ENCODE measurements around the gene LAMB2. TPM values are rescaled to one million over a fixed set of nuclear protein-coding genes. Genes with fewer than 3 reads are reported as not detected.

Gene LAMB2
- total and polyA plus RNA-seq, 2 of the 8 experiments (the other 6 are each of a cell fraction or from before 2014, with no cell fraction given): 112 to 153 TPM

GRCh38 chr3:49158792-49159191 lies 25.9 kb upstream of the LAMB2 start:
- H2BK120ac ChIP-seq (replicated peaks; ENCODE audit: low read depth, low read length): no peak overlapping the region

More at GRCh38 chr3:49158792-49159191, 25.9 kb upstream of the LAMB2 start:
- no peak overlapping the region for H2BK20ac ChIP-seq (ENCODE audit: low read length)
- FAIRE-seq: no peak
- POLR2A ChIA-PET (ENCODE audit: partially characterized antibody): interaction anchor here (0.6 to 1.6 kb wide), 8 partner anchors 9 to 154 kb away, joined by 3 to 6 read pairs (median 4); partner anchors contain the start of gene LAMB2
- no peak overlapping the region for H3K4me3 ChIP-seq (ENCODE audit: extremely low read depth in 1 of 4, insufficient read depth in 2 of 4, low read depth in 3 of 4, low read length in 4 of 4)
- no peaks in the 10 kb centered on the region for H3K27me3 ChIP-seq (replicated peaks in 1 of 4; ENCODE audit: control insufficient read depth in 3 of 4, extremely low read depth in 1 of 4, insufficient read depth in 3 of 4, low read length in 3 of 4)
- WGBS, 2 experiments (ENCODE audit: extremely low coverage in 1 of 2, insufficient coverage in 1 of 2, insufficient read length in 1 of 2, insufficient replicate concordance in 2 of 2, low coverage in 1 of 2, low lambda C conversion rate in 2 of 2, missing lambda C conversion rate in 1 of 2): 89% methylated on average over 2 of the region's 2 CpGs; no CpG with 5 or more reads in 1 of the 2 experiments
- H2AFZ ChIP-seq (ENCODE audit: low read length): no peak overlapping the region
- H3K79me2 ChIP-seq (ENCODE audit: control insufficient read depth in 1 of 2, insufficient read depth in 2 of 2, low read length in 2 of 2): peaks cover 0 to 3% of the 10 kb centered on the region in 2 experiments; a peak in 1 of 4 replicates
- H3K56ac ChIP-seq (replicated peaks; ENCODE audit: insufficient read length, low read depth, low read length): no peak overlapping the region
- no peak overlapping the region for H3K18ac ChIP-seq (ENCODE audit: extremely low read depth, low read length)
- H2AK5ac ChIP-seq (ENCODE audit: low read depth, low read length): no peak overlapping the region
- H3K23ac ChIP-seq (ENCODE audit: insufficient read length): no peak overlapping the region
- H2BK15ac ChIP-seq (ENCODE audit: low read length): no peak overlapping the region
- TF ChIP-seq E2F6 (IDR thresholded peaks at IDR 0.05): no peak
- no peak for TF ChIP-seq RAD21 (IDR thresholded peaks at IDR 0.05 in 1 of 2, conservative IDR thresholded peaks at IDR 0.05 in 1 of 2; ENCODE audit: low read depth in 2 of 2, low read length in 2 of 2)
- no peak for TF ChIP-seq CBX5 (IDR thresholded peaks at IDR 0.05; ENCODE audit: low read depth, low read length)
- no peak for TF ChIP-seq ATF3 (IDR thresholded peaks at IDR 0.05; ENCODE audit: insufficient read depth, low read depth, low read length)
- no peak for TF ChIP-seq HDAC6 (IDR thresholded peaks at IDR 0.05; ENCODE audit: low read depth, low read length)
- TF ChIP-seq CTCF (IDR thresholded peaks at IDR 0.05; ENCODE audit: control extremely low read depth in 1 of 3, insufficient read depth in 1 of 3, low read depth in 1 of 3, low read length in 3 of 3): no peak
- no peak for TF ChIP-seq SRF (IDR thresholded peaks at IDR 0.05; ENCODE audit: low read depth, low read length)
- no peak for TF ChIP-seq TEAD4 (IDR thresholded peaks at IDR 0.05; ENCODE audit: low read depth, low read length)
- TF ChIP-seq HDAC2 (IDR thresholded peaks at IDR 0.05; ENCODE audit: borderline replicate concordance in 1 of 2, low read depth in 2 of 2, low read length in 2 of 2): no peak
- no peak for DNase-seq (ENCODE audit: low read depth in 1 of 2, low spot score in 2 of 2)
- H3K4ac ChIP-seq (replicated peaks; ENCODE audit: insufficient read length, low read depth, low read length): no peak overlapping the region
- peaks cover 10% of the 10 kb centered on the region for H3K79me1 ChIP-seq (ENCODE audit: low read depth, low read length)
- no peaks in the 10 kb centered on the region for H3K4me1 ChIP-seq (replicated peaks in 1 of 4; ENCODE audit: control insufficient read depth in 3 of 4, insufficient read depth in 4 of 4, low read length in 3 of 4)
- H2BK12ac ChIP-seq (ENCODE audit: low read depth, low read length): 0 out of 2 replicates have a peak overlapping the region, but pooled peaks have one; percentile 27
- H3K14ac ChIP-seq (ENCODE audit: insufficient read length): no peak overlapping the region
- peaks cover 5 to 13% (median 8%) of the 10 kb centered on the region in 4 experiments for H3K36me3 ChIP-seq (ENCODE audit: control insufficient read depth in 2 of 4, insufficient read depth in 4 of 4, low read length in 3 of 4)
- no peaks in the 10 kb centered on the region for H3K23me2 ChIP-seq (ENCODE audit: low read depth, low read length)
- no peak overlapping the region for H4K5ac ChIP-seq (ENCODE audit: insufficient read length, low read depth, low read length)
- H3K9ac ChIP-seq (replicated peaks in 1 of 4; ENCODE audit: extremely low read depth in 1 of 4, low read depth in 3 of 4, low read length in 3 of 4): no peak overlapping the region
- H3K9me3 ChIP-seq (ENCODE audit: insufficient read depth in 2 of 2, low read depth in 1 of 2, low read length in 1 of 2): no peaks in the 10 kb centered on the region
- CTCF ChIA-PET (ENCODE audit: partially characterized antibody): interaction anchor here (0.5 to 5.1 kb wide), 18 partner anchors 10 to 400 kb away, joined by 3 to 43 read pairs (median 6); partner anchors contain the start of genes CCDC71, KLHDC8B, LAMB2 and QARS1
- H2BK5ac ChIP-seq (ENCODE audit: low read depth, low read length): no peak overlapping the region
- peaks cover 3 to 18% of the 10 kb centered on the region in 2 experiments for H4K20me1 ChIP-seq (replicated peaks in 1 of 2; ENCODE audit: control insufficient read depth in 1 of 2, insufficient read depth in 2 of 2, low read length in 2 of 2)
- H3K27ac ChIP-seq (ENCODE audit: low read depth, low read length): no peak overlapping the region
- no peak overlapping the region for H3K4me2 ChIP-seq (ENCODE audit: insufficient read depth in 1 of 2, low read depth in 2 of 2, low read length in 2 of 2)
- no peak overlapping the region for H4K91ac ChIP-seq (replicated peaks; ENCODE audit: insufficient read length, low read length)
- H4K8ac ChIP-seq (ENCODE audit: extremely low read depth, insufficient read depth, low read length): no peak overlapping the region
